ENCODE data around the gene MOB3B.

Gene MOB3B

GRCh38 chr9:27572061-27572460 lies 42.4 kb upstream of the MOB3B start:
- no peak overlapping the region for H3K27ac ChIP-seq (ENCODE audit: extremely low read depth, low read depth, low read length)
- ChIA-PET CTCF (interaction anchor here (0.6 kb wide), 1 partner anchor 225 kb away, joined by 3 read pairs; no protein-coding TSS in a partner anchor), POLR2A (no interaction called here)
- no peak overlapping the region for H3K4me3 ChIP-seq (ENCODE audit: low read depth, low read length)
- H3K9me3 ChIP-seq (ENCODE audit: control insufficient read depth, insufficient read depth, low read depth, low read length), result no peaks in the 10 kb centered on the region
- TF ChIP-seq ZNF274 (IDR thresholded peaks at IDR 0.05; ENCODE audit: low read length) (no peak), ZNF274 (tag by site-specific recombination; IDR thresholded peaks at IDR 0.05; ENCODE audit: borderline replicate concordance) (no peak), SCRT1 (tag by site-specific recombination; IDR thresholded peaks at IDR 0.05; ENCODE audit: borderline replicate concordance) (no peak), ZNF394 (tag by site-specific recombination; IDR thresholded peaks at IDR 0.05; ENCODE audit: borderline replicate concordance) (no peak), ZNF513 (tag by site-specific recombination; IDR thresholded peaks at IDR 0.05) (no peak)
- peaks cover 8% of the 10 kb centered on the region for H3K4me1 ChIP-seq (ENCODE audit: control insufficient read depth, insufficient read depth, low read length)
- no peaks in the 10 kb centered on the region for H3K36me3 ChIP-seq (ENCODE audit: control insufficient read depth in 2 of 2, insufficient read depth in 1 of 2, low read length in 2 of 2)

- no peaks in the 10 kb centered on the region for H3K9me3 ChIP-seq (ENCODE audit: control insufficient read depth, insufficient read depth, low read depth, low read length)
- ChIA-PET CTCF (interaction anchor here (1.2 kb wide), 1 partner anchor 23 kb away, joined by 3 read pairs; no protein-coding TSS in a partner anchor), POLR2A (no interaction called here)
- TF ChIP-seq ATF2 (tag by site-specific recombination; IDR thresholded peaks at IDR 0.05; ENCODE audit: low read depth) (no peak), IKZF3 (tag by site-specific recombination; IDR thresholded peaks at IDR 0.05) (no peak), ZBTB6 (tag by site-specific recombination; IDR thresholded peaks at IDR 0.05) (no peak), ZNF510 (tag by site-specific recombination; IDR thresholded peaks at IDR 0.05; ENCODE audit: insufficient replicate concordance) (no peak), ZNF768 (tag by site-specific recombination; IDR thresholded peaks at IDR 0.05) (no peak), ZFHX2 (tag by site-specific recombination; conservative IDR thresholded peaks at IDR 0.05) (no peak), ZSCAN30 (tag by site-specific recombination; IDR thresholded peaks at IDR 0.05) (no peak), ZNF426 (tag by site-specific recombination; IDR thresholded peaks at IDR 0.05) (no peak), ZBTB49 (tag by site-specific recombination; IDR thresholded peaks at IDR 0.05; ENCODE audit: low read depth) (no peak), ZNF544 (tag by site-specific recombination; IDR thresholded peaks at IDR 0.05) (no peak), ZNF670 (tag by site-specific recombination; IDR thresholded peaks at IDR 0.05; ENCODE audit: low read depth) (no peak)
- H3K4me1 ChIP-seq (ENCODE audit: control insufficient read depth, insufficient read depth, low read length), result peaks cover 8% of the 10 kb centered on the region
- peaks cover 0 to 9% of the 10 kb centered on the region in 2 experiments; a peak in 1 of 3 replicates for H3K36me3 ChIP-seq (ENCODE audit: control insufficient read depth in 2 of 2, insufficient read depth in 1 of 2, low read length in 2 of 2)
- no peak overlapping the region for H3K4me3 ChIP-seq (ENCODE audit: low read depth, low read length)
- H3K27ac ChIP-seq (ENCODE audit: extremely low read depth, low read depth, low read length), result no peak overlapping the region
These were observed 41.4 kb upstream of the MOB3B start for GRCh38 chr9:27571011-27571410.

Data from HEK293 (cell line).